NOMO-1 treated with dmso at 0.1 percent for 144 hours (cell line): ENCODE results near the gene MAX.
A peak's percentile ranks its signal among the peaks of the same experiment; 100 is the strongest.

Source experiments
- DNase-seq: peaks from one replicate; lab custom pipeline; 2025; ENCODE audit not compliant: unreplicated experiment; lab: John Stamatoyannopoulos, UW

The MAX gene, protein sequence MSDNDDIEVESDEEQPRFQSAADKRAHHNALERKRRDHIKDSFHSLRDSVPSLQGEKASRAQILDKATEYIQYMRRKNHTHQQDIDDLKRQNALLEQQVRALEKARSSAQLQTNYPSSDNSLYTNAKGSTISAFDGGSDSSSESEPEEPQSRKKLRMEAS

DNA sequence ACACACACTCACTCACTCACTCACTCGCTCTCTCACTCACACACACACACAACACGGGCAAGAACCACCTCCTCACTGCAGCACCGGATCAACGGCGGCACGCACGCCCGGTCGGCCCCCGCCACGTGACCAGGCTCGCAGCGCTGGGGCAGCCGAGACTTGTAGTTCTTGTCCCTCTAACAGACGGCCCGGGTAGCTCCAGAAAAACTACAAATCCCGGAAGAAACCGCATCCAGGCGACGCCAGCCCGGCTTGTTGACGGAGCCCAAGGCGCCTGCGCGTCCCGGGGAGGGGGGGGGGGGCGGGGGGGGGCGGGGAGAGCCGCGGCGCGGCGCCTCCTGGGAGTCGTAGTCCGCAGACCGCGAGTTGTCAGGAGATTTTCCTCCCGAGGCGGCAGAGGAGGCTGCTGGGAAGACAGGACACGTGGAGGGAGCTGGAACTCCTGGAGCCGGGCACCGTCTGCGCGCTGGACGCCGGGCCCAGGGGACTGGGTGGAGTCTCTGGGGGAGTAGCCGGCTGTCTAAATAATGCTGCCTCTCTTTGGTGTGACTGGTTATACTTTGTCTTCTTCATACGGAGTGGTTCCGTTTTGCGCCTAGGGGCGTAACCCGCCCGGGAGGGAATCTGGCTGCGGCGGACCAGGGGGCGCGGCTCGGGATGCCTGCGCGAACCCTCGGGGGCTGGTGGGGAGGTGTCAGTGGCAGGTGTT is at the start of gene MAX:
MAX (minus strand) TSS at position 77 of the 709 bp plus-strand sequence. CDS start 178 bp downstream, outside the sequence.
- DNase-seq, result peak; percentile 97

DNA sequence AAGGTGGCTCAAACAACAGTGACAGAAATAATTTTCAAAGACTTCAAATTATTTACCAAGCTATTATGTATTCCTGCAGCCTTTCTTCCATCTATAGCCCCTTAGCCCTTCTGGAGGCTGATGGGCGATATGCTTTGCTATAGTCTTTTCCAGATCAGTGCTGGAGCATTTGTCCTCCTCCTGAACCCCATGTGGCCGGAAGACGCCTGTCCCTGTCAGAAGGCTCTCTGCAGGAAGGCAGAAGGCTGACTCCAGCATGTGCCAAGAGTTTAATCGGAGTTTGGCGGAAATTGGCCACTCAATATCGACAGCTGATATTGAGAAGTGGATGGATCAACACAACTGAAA is 49.3 kb upstream of the MAX start:
- no peak for DNase-seq

DNA sequence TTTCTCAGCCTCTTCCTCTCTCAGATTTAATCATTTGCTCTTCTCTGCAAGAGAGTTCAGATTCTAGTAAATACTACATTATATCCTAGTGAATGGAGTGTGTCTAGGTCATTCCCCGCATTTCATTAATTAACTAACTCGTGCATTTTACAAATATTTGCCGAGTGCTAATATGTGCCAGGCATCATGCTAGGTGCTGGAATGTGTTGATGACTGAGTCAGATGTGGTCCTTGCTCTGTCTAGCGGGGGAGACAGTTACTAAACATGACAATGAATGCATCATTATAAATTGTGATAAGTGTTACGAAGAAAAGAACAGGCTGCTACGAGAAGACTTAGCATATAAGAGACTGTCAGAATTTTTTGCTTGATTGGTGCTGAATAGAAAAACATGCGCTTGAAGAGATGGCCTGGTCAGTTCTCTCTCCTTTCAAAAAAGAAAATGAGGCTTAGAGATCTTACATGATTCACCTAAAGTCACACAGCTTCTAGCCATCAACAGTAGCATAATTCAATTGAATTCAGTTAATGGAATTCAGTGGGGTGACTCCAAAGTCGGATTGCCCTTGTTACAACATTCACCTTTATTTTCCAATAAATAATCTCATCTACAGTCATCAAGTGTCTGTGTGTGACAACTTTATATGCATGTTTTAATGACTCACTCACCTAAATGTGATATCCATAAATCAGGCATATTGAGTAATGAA is 48.7 kb upstream of the MAX start:
- no peak for DNase-seq

DNA sequence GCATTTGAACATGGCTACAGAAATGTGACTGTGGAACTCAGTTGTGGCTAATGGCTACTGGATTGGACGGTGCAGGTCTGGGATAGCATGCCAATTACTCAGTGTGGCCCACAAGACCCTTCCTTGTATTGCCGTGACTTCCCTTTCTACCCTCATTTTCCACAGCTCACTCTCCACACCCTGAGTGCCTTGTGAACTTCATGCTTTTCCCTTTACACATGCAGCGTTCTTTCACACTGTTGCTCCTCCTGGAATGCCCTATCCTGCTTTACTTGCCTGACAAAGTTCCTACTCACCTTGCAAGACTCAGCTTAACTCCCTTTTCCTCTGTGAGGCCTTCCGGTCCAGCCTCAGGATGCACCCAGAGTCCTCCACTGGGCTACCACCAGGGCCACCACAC is 46.8 kb upstream of the MAX start:
- no peak for DNase-seq

DNA sequence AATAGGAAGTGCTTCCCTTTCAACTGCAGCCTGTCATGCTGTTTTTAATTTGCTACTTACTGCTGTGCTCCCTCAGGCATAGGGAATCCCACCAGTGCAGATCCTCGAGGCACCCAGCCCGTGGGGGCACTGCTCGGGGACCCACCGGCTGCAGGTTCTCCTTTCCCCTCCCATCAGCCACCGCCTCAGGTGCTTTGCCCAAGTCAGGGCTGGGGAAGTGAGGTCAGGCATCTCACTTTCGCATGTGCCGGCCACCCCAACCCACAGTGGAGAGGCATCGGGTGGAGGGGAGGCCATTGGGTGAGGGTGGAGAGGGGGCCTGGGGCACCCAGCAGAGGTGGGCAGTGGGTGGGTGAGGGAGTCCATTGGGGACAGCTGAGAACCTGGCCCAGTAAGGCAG is 41.9 kb upstream of the MAX start:
- DNase-seq, result no peak

DNA sequence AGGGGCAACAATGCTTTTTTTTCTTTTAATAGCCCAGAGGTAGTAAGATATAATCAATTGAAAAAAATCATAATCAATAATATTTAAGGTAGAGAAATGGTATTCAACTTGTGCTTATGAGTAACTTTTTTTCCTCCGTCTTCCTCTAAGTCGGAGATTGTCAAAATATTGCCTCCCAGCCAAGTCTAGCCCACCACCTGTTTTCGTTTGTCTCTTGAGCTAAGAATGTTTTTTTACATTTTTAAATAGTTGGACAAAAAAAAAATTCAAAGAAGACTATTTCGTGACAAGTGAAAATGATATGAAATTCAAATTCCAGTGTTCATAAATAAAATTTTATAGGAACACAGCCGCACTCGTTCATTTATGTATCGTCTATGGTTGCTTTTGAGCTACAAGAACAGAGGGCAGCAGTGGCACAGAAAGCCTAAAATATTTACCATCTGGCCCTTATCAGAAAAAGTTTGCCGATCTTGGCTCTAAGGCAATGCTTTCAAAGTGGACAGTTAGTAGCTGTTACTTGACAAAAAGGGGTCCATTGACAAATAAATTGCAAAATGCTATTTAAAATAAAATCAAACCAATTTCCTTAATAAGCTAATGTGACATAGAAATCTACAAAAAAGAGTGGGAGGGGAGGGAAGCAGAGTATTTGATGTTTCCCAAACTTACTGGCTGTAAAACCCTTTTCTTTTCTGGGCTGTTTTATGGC is 40.8 kb upstream of the MAX start:
- DNase-seq, result no peak

DNA sequence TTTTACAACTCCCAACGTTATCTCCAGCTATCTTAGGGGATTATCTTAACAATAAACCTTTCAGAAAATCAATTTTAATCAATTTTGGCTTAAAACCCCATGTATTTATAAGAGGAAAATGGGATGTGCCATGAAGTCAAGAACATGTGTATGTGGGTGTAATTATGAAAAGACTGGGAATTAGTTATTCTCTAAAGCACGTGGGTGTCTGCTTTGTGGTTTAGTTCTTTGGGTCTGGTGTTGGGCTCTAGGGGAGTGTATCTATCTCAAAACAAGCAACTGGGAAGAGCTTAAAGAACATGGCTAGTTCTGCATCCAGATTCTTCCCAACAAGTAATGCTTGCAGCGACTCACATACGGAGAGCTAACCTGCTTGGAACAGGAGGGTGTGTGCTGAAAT is 40.1 kb upstream of the MAX start:
- no peak for DNase-seq

DNA sequence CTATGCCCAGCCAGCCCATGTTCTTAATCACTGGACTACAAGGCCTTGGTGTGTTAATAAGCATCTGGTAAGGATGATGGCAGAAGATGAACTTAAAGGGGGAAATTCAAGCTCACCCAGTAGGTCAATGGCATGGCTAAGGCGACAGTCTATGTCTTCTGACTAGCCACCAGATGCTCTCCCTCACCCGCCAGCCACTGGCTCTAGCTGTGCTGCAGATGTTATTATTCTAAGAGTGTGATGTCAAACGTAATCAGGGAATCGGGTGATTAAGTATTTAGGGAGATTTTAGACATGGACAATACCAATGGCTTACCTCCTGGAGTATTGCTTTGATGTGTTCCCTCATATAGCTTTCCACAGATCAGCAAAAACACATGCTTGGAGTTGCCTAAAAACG is 39.2 kb upstream of the MAX start:
- DNase-seq, result no peak

DNA sequence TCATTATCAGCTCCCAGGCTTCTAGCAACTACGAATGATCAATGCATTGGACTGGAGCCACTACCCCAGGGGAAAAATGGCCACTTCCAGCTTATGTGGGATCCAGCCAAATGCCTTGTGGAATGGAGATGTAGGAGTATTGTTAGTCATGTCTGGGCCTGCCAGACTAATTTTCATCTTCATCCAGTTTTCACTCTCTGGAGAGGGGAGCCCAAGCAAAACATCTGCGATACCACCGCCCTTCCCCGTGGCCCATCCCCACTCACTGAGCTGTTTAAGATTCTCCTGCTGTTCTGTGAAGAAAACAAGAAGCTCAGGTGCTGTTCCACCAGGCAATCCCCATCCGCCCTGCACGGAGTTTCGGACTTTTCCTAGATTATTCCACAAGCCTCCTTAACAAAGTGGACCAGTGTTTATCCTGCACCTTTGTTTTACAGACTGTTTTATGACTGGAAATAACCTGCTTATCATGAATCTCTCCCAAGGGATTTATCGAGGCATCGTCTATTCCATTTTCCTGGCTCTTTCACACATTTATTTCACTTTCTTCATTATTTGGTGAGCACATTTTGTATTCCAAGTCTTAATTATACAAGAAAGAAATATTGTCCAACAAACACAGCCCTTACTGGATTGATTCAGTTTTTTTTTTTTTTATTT is 35.5 kb upstream of the MAX start:
- no peak for DNase-seq

DNA sequence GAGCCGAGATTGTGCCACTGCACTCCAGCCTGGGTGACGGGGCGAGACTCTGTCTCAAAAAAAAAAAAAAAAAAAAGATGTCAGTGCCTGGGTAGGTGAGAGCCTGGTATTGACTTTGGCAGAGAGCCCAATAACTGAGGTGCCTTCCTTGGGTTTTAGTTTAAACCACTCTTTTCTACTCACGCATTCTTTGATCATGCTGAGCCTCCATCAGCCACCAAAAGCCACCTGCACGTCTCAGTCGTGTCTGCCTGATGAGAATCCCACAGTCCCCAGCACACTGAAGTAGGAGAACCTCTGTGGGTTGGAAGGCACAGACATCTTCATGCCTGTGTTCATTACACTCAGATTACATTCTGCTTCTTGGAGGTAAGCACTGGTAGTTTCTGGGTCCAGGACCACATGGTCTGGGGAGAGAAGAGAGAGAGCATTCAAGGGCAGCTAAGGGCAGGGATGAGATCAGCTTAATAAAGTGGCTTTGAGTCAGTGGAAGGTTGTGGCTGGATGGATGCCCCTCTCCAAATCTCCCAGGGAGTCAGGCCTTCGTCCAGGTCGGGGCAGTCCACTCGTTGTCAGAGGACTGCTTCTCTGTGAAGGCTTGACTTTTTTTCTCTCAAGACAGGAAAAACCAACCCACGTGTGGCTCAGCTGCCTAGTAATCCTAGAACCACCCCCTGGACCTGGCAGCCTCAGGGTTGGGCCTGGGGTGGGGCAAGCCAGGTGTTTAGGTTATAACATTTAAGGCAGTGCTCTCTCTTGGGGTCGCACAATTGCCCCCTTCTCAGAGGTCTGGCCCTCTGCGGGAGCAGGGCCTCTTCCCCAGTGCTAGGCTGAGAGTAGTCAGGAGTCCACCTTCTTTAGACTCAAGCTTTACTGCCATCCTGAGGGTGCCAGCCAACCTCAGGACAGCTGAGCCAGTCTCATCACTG is 32.6 kb upstream of the MAX start:
- DNase-seq, result no peak

DNA sequence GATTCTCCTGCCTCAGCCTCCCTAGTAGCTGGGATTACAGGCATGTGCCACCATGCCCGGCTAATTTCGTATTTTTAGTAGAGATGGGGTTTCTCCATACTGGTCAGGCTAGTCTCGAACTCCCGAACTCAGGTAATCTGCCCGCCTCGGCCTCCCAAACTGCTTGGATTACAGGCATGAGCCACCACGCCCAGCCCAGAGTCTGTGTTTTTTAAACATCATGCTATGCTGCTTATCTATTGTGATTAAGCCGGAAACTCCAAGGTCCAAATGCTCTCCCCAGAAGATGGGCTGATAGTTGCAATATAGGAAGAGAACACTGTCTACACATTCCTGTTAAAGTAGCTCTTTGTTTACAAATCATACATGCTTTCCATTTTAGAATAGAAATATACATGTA is 30.5 kb upstream of the MAX start:
- no peak for DNase-seq

DNA sequence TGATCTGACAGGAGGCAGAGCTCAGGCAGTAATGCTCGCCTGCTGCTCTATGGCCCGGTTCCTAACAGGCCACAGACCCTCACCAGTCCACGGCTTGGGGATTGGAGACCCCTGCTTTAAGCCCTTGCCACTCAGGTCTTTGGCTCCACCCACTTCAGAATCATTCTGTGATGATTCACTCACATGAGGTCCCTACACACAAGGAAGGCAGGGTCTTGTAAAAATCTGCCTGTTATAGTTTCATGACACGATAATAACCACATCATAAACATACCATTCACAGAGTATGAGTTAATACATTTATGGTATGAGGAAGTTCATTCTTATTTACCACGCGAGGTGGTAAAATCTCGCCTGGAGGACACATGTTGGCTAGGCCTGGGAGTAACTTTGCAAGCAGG is 29.0 kb upstream of the MAX start:
- DNase-seq, result no peak

DNA sequence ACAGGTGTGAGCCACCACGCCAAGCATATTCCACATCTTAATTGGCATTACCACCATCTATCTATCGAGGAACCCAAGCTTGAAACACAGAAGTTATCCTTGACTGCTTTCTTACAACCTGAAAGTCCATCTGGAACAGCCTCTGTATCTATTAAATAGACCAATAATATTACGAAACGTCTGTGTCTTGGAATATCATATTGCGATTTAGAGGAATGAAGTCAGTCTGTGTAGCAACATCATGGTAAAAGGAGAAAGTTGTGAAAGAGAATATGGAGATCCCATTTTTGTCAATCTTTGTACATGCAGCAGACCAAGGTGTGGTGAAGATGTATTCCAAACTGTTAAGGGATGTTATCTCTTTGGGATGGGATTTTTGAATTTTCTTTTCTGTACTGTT is 25.8 kb upstream of the MAX start:
- no peak for DNase-seq

DNA sequence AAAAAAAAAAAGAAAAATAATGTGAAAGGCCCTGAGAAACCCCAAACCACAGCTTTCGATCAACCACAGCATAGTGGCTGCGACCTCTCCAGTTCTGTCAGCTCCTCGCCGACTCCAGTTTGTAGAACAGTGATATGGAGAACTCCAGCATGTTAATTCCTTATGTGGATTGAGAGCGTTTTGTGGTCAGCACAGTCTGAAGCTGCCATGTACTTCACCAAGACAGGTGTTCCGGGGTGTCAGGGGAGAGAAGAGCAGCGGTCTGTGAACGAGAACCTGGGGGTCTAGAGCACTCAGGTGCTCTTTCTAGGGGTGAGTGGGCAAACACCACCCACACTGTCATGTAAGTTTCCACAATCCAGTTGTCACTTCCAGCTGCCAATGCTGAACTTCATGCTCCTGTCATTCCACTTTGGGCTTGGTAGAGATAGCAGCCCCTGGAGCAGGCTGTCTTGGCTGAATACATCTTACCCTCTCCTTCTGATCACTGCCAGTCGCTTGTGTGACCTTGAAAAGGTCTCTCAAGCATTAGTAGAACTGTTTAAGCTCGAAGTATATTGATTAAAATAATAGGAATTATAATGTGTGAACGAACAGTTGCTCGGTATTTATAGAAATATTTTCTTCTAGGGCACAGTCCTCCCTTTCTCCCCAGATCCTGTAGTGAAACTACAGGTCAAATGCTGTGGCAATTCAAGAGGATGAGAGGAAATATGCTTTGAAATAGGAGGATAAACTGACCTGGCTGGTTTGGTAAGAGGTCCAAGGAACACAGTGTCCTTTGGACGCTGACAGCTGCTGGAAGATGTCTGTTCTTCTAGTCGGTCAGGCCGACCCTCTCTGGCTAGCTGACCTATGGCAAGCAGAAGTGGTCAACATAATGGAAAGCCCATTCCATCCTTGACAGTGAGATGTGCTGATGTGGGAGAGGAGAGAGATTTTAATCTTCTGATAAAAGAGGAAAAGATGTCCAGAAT is 15.7 kb upstream of the MAX start:
- no peak for DNase-seq

DNA sequence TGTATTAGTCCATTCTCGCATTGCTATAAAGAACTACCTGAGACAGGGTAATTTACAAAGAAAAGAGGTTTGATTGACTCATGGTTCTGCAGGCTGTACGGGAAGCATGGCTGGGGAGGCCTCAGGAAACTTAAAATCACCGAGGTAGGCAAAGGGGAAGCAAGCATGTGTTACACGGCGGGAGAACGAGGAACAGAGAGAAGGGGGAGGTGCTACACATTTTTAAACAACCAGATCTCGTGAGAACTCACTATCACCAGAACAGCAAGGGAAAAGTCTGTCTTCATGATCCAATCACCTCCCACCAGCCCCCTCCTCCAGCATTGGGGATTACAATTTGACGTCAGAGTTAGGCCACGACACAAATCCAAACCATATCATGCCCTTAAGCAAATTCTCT is 13.3 kb upstream of the MAX start:
- DNase-seq, result no peak

DNA sequence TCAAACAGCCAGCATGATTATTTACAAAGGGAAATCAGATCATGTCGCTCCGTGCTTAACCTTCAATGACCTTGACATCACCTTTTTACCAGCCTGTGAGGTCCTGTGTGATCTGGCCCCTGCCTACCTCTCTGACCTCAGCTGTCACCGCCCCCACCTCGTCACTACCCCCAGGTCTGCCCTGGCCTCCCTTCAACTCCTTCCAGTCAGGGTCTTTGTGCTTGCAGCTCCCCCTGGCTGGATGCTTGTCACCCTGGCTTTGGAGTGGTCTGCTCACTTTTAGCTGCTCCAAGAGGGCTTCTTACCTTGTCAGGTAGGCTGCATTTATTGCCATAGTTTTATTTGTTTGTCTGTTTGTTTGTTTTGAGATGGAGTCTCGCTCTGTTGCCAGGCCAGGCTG is 8.2 kb upstream of the MAX start:
- DNase-seq, result no peak

DNA sequence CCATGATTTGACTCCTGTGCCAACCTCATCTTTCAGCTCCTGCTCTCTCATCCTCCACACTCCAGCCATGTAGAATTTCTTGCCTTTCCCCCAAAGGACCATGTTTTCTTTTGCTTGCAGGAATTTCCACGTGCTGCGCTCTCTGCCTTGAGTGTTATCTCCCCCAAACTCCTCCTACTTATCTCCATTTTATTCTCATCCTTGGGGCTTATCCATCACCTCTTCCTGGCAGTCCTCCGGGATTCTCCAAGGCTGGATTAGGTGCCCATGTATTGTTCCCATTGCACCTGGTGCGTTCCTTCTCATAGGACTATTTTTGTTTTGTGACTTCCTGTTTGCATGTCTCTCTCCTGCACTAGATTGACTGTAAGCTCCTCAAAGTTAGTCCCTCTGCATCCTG is 7.0 kb upstream of the MAX start:
- DNase-seq, result no peak

DNA sequence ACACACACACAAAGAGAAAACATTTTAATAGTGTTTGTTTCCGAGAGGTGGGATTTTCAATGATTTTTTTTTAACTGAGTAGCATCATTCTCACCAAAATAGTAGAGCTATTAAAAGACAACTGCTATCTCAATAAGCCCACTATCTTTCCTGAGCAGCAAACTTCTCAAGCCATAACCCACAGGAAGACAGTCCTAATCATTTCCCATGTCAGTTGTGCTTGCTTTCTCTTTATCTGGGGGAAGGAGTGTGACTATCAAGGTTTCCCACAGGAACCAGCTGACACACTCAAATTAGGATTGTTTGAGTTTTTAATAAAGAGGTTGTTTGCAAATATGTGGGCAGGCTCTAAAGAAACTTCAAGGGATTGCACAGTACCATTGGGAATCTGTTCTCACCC is 4.9 kb upstream of the MAX start:
- no peak for DNase-seq

DNA sequence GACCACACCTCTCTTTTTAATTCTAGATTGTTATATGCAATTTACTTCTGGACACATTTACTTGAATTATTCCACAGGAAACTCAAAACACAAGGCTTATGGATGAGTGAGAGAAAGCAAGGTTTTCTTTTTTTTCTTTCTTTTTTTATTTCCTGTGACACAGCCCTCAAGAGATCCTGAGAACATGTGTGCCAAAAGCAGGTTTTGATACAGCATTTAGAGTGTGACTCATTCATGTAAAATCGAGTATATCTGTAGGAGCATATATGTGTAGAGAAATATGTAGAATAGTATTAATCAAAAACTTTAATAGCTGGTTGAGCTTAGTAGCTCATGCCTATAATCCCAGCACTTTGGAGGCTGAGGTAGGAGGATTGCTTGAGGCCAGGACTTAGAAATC is 4.4 kb upstream of the MAX start:
- DNase-seq, result no peak
